ENCODE measurements around the gene KLF7. TPM values are rescaled to one million over a fixed set of nuclear protein-coding genes. Genes with fewer than 3 reads are reported as not detected.

The KLF7 gene
- total RNA-seq, 2 experiments from 2014 or later: not detected

GRCh38 chr2:207061181-207061580, 104.6 kb downstream of the KLF7 start:
- Histone ChIP-seq H4K20me1 (ENCODE audit: insufficient read depth, low read length) (no peaks in the 10 kb centered on the region), H3K4me1 (ENCODE audit: insufficient read depth, low read length, poor library complexity, severe bottlenecking) (no peaks in the 10 kb centered on the region), H3K36me3 (ENCODE audit: insufficient read depth, low read length) (no peaks in the 10 kb centered on the region), H3K79me2 (ENCODE audit: insufficient read depth, low read depth, low read length) (no peaks in the 10 kb centered on the region), H3K9me2 (ENCODE audit: insufficient read depth, low read length) (no peaks in the 10 kb centered on the region), H2AFZ (ENCODE audit: low read length) (no peak overlapping the region), H3K4me2 (ENCODE audit: low read length) (no peak overlapping the region), H3K27ac (ENCODE audit: low read depth, low read length, poor library complexity, severe bottlenecking) (no peak overlapping the region), H3K9me3 (ENCODE audit: low read length) (no peaks in the 10 kb centered on the region), H3K4me3 (ENCODE audit: low read depth, low read length, poor library complexity, severe bottlenecking) (no peak overlapping the region)
- DNase-seq (ENCODE audit: low spot score): no peak
- BruUV-seq (replicated peaks): no TSS peak
- ChIA-PET CTCF (ENCODE audit: unreplicated experiment) (no interaction called here), POLR2A (interaction anchor here (1.3 kb wide), 1 partner anchor 12 kb away, joined by 3 read pairs; no protein-coding TSS in a partner anchor)
- intact Hi-C loops (cut with micrococcal nuclease; ENCODE audit: unreplicated experiment): no loop called here
- TF ChIP-seq EZH2phosphoT487 (IDR thresholded peaks at IDR 0.05; ENCODE audit: borderline replicate concordance, low read depth, low read length): no peak
- no peak for TF ChIP-seq CTCF (conservative IDR thresholded peaks at IDR 0.05; ENCODE audit: low read length)

GRCh38 chr2:207055257-207055656, 110.5 kb downstream of the KLF7 start:
- POLR2A ChIA-PET: no interaction called here
- intact Hi-C loops (cut with micrococcal nuclease; ENCODE audit: unreplicated experiment): no loop called here
- no peaks in the 10 kb centered on the region for H3K4me1 ChIP-seq (ENCODE audit: insufficient read depth, low read length, poor library complexity, severe bottlenecking)

More at GRCh38 chr2:207055257-207055656, 110.5 kb downstream of the KLF7 start:
- no peak for DNase-seq (ENCODE audit: low spot score)
- CTCF ChIA-PET (ENCODE audit: unreplicated experiment): no interaction called here
- Histone ChIP-seq H3K4me2 (ENCODE audit: low read length) (no peak overlapping the region), H4K20me1 (ENCODE audit: insufficient read depth, low read length) (no peaks in the 10 kb centered on the region), H3K9me2 (ENCODE audit: insufficient read depth, low read length) (no peaks in the 10 kb centered on the region), H3K9me3 (ENCODE audit: low read length) (no peaks in the 10 kb centered on the region), H3K79me2 (ENCODE audit: insufficient read depth, low read depth, low read length) (no peaks in the 10 kb centered on the region), H3K27ac (ENCODE audit: low read depth, low read length, poor library complexity, severe bottlenecking) (no peak overlapping the region), H3K36me3 (ENCODE audit: insufficient read depth, low read length) (no peaks in the 10 kb centered on the region), H3K4me3 (ENCODE audit: low read depth, low read length, poor library complexity, severe bottlenecking) (no peak overlapping the region), H2AFZ (ENCODE audit: low read length) (no peak overlapping the region)
- TF ChIP-seq EZH2phosphoT487 (IDR thresholded peaks at IDR 0.05; ENCODE audit: borderline replicate concordance, low read depth, low read length) (no peak), CTCF (conservative IDR thresholded peaks at IDR 0.05; ENCODE audit: low read length) (no peak)
- no TSS peak for BruUV-seq (replicated peaks)
